ENCODE measurements around the gene ZHX3.
"Not testable (repeated sequence)": the region's sequence is repeated elsewhere in the genome, so short reads cannot be mapped to it uniquely, and the experiment has no call there.

The ZHX3 gene

GRCh38 chr20:41245086-41245707 lies 72.3 kb downstream of the ZHX3 start:
- Histone ChIP-seq H3K9me3 (ENCODE audit: control insufficient read depth, low read length) (no peaks in the 10 kb centered on the region), H3K4me3 (ENCODE audit: insufficient read depth, low read depth, low read length, poor library complexity, severe bottlenecking) (no peak overlapping the region), H3K27ac (ENCODE audit: insufficient read depth, low read length, poor library complexity, severe bottlenecking) (no peak overlapping the region), H3K4me1 (ENCODE audit: control insufficient read depth, insufficient read depth, low read length, poor library complexity, severe bottlenecking) (no peaks in the 10 kb centered on the region), H3K36me3 (ENCODE audit: control insufficient read depth, insufficient read depth, low read length) (no peaks in the 10 kb centered on the region), H3K27me3 (replicated peaks; ENCODE audit: control insufficient read depth, insufficient read depth, low read length, poor library complexity, severe bottlenecking) (no peaks in the 10 kb centered on the region)
- DNase-seq = no peak

DNA sequence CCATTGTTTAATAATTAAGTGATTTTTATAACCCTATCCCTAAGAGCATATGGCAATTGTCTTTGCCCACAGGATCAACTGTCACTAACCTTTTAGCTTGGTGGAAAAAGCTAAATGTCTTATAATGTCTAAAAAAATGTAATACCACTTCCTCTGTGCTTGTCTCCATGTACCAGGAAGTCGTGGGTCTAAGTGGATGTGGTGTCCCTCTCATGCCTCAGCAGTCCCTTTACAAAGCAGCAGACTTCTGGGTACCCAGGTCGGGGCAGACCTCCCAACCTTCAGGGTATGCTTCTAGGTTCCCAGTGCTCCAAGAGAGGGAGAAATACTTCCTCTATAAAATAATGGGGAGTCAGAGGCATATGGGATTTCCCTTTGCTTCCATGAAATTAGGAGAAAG lies 74.7 kb downstream of the ZHX3 start:
- H3K9me3 ChIP-seq (ENCODE audit: control insufficient read depth, low read length) = no peaks in the 10 kb centered on the region
- no peaks in the 10 kb centered on the region for H3K27me3 ChIP-seq (replicated peaks; ENCODE audit: control insufficient read depth, insufficient read depth, low read length, poor library complexity, severe bottlenecking)
- H3K4me3 ChIP-seq (ENCODE audit: insufficient read depth, low read depth, low read length, poor library complexity, severe bottlenecking) = no peak overlapping the region
- H3K36me3 ChIP-seq (ENCODE audit: control insufficient read depth, insufficient read depth, low read length) = no peaks in the 10 kb centered on the region
- H3K27ac ChIP-seq (ENCODE audit: insufficient read depth, low read length, poor library complexity, severe bottlenecking) = no peak overlapping the region
- no peaks in the 10 kb centered on the region for H3K4me1 ChIP-seq (ENCODE audit: control insufficient read depth, insufficient read depth, low read length, poor library complexity, severe bottlenecking)
- no peak for DNase-seq

DNA sequence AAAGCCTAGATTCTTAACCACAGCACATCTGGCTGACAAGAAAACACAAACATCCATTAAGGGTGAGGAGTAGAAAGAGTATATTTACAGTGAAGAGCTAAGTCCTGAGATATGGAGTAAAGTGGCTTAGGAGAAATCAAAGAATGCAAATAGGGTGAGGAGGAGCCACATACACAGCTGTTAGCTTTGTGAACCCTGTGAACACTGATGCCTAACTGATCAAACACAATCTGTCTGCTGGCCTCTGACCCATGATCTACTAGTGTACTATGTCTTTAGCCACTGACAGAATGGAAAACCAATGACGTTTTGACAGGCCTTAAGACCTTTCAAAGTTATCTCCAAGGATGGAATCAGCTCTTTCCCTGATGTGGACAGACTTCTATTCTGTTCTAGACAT lies 75.2 kb downstream of the ZHX3 start:
- no peak overlapping the region for H3K27ac ChIP-seq (ENCODE audit: insufficient read depth, low read length, poor library complexity, severe bottlenecking)
- no peaks in the 10 kb centered on the region for H3K27me3 ChIP-seq (replicated peaks; ENCODE audit: control insufficient read depth, insufficient read depth, low read length, poor library complexity, severe bottlenecking)
- DNase-seq = no peak
- H3K9me3 ChIP-seq (ENCODE audit: control insufficient read depth, low read length) = no peaks in the 10 kb centered on the region
- no peaks in the 10 kb centered on the region for H3K36me3 ChIP-seq (ENCODE audit: control insufficient read depth, insufficient read depth, low read length)
- no peak overlapping the region for H3K4me3 ChIP-seq (ENCODE audit: insufficient read depth, low read depth, low read length, poor library complexity, severe bottlenecking)
- H3K4me1 ChIP-seq (ENCODE audit: control insufficient read depth, insufficient read depth, low read length, poor library complexity, severe bottlenecking) = no peaks in the 10 kb centered on the region

- not testable (repeated sequence) for H3K36me3 ChIP-seq (ENCODE audit: control insufficient read depth, insufficient read depth, low read length); H3K27me3 ChIP-seq (replicated peaks; ENCODE audit: control insufficient read depth, insufficient read depth, low read length, poor library complexity, severe bottlenecking); H3K9me3 ChIP-seq (ENCODE audit: control insufficient read depth, low read length); H3K27ac ChIP-seq (ENCODE audit: insufficient read depth, low read length, poor library complexity, severe bottlenecking); H3K4me3 ChIP-seq (ENCODE audit: insufficient read depth, low read depth, low read length, poor library complexity, severe bottlenecking); DNase-seq; H3K4me1 ChIP-seq (ENCODE audit: control insufficient read depth, insufficient read depth, low read length, poor library complexity, severe bottlenecking)
Measured at GRCh38 chr20:41237233-41237632, 80.3 kb downstream of the ZHX3 start.

DNA sequence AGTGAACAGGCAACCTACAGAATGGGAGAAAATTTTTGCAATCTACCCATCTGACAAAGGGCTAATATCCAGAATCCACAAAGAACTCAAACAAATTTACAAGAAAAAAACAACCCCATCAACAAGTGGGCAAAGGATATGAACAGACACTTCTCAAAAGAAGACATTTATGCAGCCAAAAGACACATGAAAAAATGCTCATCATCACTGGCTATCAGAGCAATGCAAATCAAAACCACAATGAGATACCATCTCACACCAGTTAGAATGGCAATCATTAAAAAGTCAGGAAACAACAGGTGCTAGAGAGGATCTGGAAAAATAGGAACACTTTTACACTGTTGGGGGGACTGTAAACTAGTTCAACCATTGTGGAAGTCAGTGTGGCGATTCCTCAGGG lies 80.7 kb downstream of the ZHX3 start:
- H3K9me3 ChIP-seq (ENCODE audit: control insufficient read depth, low read length); H3K4me1 ChIP-seq (ENCODE audit: control insufficient read depth, insufficient read depth, low read length, poor library complexity, severe bottlenecking); H3K36me3 ChIP-seq (ENCODE audit: control insufficient read depth, insufficient read depth, low read length); H3K27ac ChIP-seq (ENCODE audit: insufficient read depth, low read length, poor library complexity, severe bottlenecking); H3K4me3 ChIP-seq (ENCODE audit: insufficient read depth, low read depth, low read length, poor library complexity, severe bottlenecking); DNase-seq; H3K27me3 ChIP-seq (replicated peaks; ENCODE audit: control insufficient read depth, insufficient read depth, low read length, poor library complexity, severe bottlenecking): not testable (repeated sequence)

- Histone ChIP-seq H3K27ac (ENCODE audit: insufficient read depth, low read length, poor library complexity, severe bottlenecking) (no peak overlapping the region), H3K4me1 (ENCODE audit: control insufficient read depth, insufficient read depth, low read length, poor library complexity, severe bottlenecking) (peaks cover 5% of the 10 kb centered on the region), H3K4me3 (ENCODE audit: insufficient read depth, low read depth, low read length, poor library complexity, severe bottlenecking) (no peak overlapping the region), H3K9me3 (ENCODE audit: control insufficient read depth, low read length) (no peaks in the 10 kb centered on the region), H3K27me3 (replicated peaks; ENCODE audit: control insufficient read depth, insufficient read depth, low read length, poor library complexity, severe bottlenecking) (no peaks in the 10 kb centered on the region), H3K36me3 (ENCODE audit: control insufficient read depth, insufficient read depth, low read length) (no peaks in the 10 kb centered on the region)
- DNase-seq = no peak
Measured at GRCh38 chr20:41234546-41234945, 83.0 kb downstream of the ZHX3 start.

DNA sequence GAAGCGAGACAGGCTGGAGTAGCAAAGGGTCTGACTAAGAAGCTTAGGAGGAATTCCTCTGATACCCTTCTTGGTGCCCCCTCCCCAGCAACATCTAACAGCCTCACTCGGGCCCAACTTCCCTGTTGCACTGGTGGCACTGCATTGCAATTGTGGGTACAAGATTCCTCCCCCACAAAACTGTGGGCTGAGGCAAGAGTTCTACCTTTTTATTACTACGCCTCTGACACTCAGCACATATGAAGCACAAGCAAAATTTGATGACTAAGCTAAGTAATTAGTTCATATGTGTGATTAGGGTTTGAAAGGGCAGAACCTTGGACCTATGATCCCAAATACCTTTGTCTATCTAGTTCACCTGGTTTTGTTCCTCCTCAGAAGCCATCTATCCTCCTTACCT lies 83.5 kb downstream of the ZHX3 start:
- DNase-seq = no peak
- Histone ChIP-seq H3K36me3 (ENCODE audit: control insufficient read depth, insufficient read depth, low read length) (no peaks in the 10 kb centered on the region), H3K9me3 (ENCODE audit: control insufficient read depth, low read length) (no peaks in the 10 kb centered on the region), H3K4me1 (ENCODE audit: control insufficient read depth, insufficient read depth, low read length, poor library complexity, severe bottlenecking) (peaks cover 5% of the 10 kb centered on the region), H3K27ac (ENCODE audit: insufficient read depth, low read length, poor library complexity, severe bottlenecking) (no peak overlapping the region), H3K27me3 (replicated peaks; ENCODE audit: control insufficient read depth, insufficient read depth, low read length, poor library complexity, severe bottlenecking) (no peaks in the 10 kb centered on the region), H3K4me3 (ENCODE audit: insufficient read depth, low read depth, low read length, poor library complexity, severe bottlenecking) (no peak overlapping the region)

DNA sequence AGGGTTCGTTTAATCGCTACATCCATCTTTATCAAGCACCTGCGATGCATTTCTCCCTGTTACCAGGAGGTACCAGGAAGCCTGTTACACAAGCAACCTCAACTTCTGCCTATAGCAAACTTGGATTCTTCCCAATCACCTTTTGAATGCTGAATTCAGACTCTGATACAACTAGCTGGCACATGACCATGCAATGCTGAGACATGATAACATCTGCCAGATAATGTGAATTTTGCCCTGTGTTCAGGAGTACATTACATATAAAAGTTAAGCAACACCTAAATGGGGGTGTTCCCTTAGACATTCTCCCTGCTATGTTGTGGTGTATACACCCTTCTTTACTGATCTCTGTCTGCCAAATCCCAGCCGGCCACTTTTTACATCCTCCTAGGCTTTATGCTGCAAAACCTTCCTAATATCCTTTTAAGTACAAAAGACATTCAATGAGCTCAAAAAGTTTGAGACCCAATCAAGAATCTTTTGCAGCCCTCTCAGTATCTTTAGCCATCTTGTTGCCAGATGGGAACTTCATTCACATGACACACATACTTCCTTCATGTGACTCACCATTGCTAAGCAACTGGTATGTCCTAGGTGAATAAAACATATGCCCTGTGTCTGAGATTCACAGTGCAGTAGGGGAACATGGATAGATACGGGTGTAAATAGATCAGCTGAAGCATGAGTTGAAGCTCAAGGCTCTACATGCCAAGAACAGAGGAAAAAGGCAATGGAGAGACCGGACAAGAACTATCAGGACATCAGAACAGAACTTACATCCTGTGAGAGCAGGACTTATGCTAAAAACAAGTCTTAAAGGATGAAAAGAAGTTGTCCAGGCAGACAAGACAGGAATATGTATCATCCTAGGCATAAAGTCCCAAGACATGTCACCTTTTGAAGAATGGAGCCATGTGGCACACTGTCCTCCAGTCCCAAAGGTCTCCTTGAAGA lies 84.3 kb downstream of the ZHX3 start:
- DNase-seq = no peak
- H3K4me1 ChIP-seq (ENCODE audit: control insufficient read depth, insufficient read depth, low read length, poor library complexity, severe bottlenecking) = peaks cover 5% of the 10 kb centered on the region
- H3K9me3 ChIP-seq (ENCODE audit: control insufficient read depth, low read length) = no peaks in the 10 kb centered on the region
- H3K27me3 ChIP-seq (replicated peaks; ENCODE audit: control insufficient read depth, insufficient read depth, low read length, poor library complexity, severe bottlenecking) = no peaks in the 10 kb centered on the region
- H3K36me3 ChIP-seq (ENCODE audit: control insufficient read depth, insufficient read depth, low read length) = no peaks in the 10 kb centered on the region
- no peak overlapping the region for H3K27ac ChIP-seq (ENCODE audit: insufficient read depth, low read length, poor library complexity, severe bottlenecking)
- no peak overlapping the region for H3K4me3 ChIP-seq (ENCODE audit: insufficient read depth, low read depth, low read length, poor library complexity, severe bottlenecking)

DNA sequence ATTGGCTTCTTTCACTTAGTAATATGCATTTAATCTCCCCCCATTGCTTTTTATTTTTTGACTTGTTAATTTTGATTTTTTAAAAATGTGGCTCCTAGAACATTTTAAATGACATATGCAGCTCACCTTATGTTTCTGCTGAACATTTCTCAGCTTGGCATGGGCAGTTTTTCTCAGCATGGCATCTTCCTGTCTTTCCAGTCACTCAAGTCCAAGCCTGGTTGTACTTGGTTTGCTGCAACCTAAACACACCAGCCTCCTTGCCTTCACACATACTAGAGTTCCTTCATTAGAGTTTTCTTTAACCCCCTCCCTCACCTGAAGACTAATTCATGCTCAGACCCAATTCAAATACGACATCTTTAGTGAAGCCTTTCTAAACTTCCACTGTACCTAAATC lies 86.4 kb downstream of the ZHX3 start:
- H3K27ac ChIP-seq (ENCODE audit: insufficient read depth, low read length, poor library complexity, severe bottlenecking) = no peak overlapping the region
- H3K36me3 ChIP-seq (ENCODE audit: control insufficient read depth, insufficient read depth, low read length) = no peaks in the 10 kb centered on the region
- no peaks in the 10 kb centered on the region for H3K9me3 ChIP-seq (ENCODE audit: control insufficient read depth, low read length)
- H3K4me1 ChIP-seq (ENCODE audit: control insufficient read depth, insufficient read depth, low read length, poor library complexity, severe bottlenecking) = peaks cover 5% of the 10 kb centered on the region
- H3K4me3 ChIP-seq (ENCODE audit: insufficient read depth, low read depth, low read length, poor library complexity, severe bottlenecking) = no peak overlapping the region
- DNase-seq = no peak
- no peaks in the 10 kb centered on the region for H3K27me3 ChIP-seq (replicated peaks; ENCODE audit: control insufficient read depth, insufficient read depth, low read length, poor library complexity, severe bottlenecking)

DNA sequence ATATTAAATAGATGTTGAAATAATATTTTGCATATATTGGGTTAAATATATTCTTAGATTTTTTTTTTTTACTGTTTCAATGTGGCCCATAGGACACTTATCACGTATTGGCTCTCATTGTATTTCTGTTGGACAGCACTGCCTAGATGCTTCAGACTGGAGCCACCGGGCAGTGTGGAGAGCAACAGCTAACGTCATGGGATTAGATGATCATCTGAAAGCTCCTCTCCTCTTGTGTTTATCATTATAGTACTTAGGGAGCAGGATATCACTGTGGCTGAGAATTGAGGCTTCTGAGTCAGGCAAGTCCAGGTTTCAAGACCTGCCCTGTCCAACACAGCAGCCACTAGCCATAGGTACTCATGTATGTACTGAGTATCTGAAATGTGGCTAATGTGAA lies 87.4 kb downstream of the ZHX3 start:
- Histone ChIP-seq H3K36me3 (ENCODE audit: control insufficient read depth, insufficient read depth, low read length) (no peaks in the 10 kb centered on the region), H3K4me1 (ENCODE audit: control insufficient read depth, insufficient read depth, low read length, poor library complexity, severe bottlenecking) (peaks cover 5% of the 10 kb centered on the region), H3K27ac (ENCODE audit: insufficient read depth, low read length, poor library complexity, severe bottlenecking) (no peak overlapping the region), H3K27me3 (replicated peaks; ENCODE audit: control insufficient read depth, insufficient read depth, low read length, poor library complexity, severe bottlenecking) (no peaks in the 10 kb centered on the region), H3K9me3 (ENCODE audit: control insufficient read depth, low read length) (no peaks in the 10 kb centered on the region), H3K4me3 (ENCODE audit: insufficient read depth, low read depth, low read length, poor library complexity, severe bottlenecking) (no peak overlapping the region)
- no peak for DNase-seq
